HL-60/S4 (cell line): ENCODE data around the gene SPDL1.

ENCODE experiments used
- in situ Hi-C: fragments of 300-500 bp; cut with MboI; formaldehyde crosslinking; loops from 2 replicates; pipeline ENCODE4 v1.14.3; 2022; ENCODE audit warnings: low sequenced_read_pairs

SPDL1 gene

GRCh38 chr5:169583424-169584220 lies at the start of gene SPDL1:
TSS of gene SPDL1 (plus strand) at chr5:169583773. CDS start at chr5:169588417, 4,644 bp downstream.
- in situ Hi-C loops, result no loop called here

GRCh38 chr5:169534311-169534880 lies 49.2 kb upstream of the SPDL1 start:
- in situ Hi-C loops, result no loop called here

GRCh38 chr5:169534939-169535338 lies 48.6 kb upstream of the SPDL1 start:
- in situ Hi-C loops, result no loop called here

- in situ Hi-C loops, result no loop called here
These were observed 44.6 kb upstream of the SPDL1 start for GRCh38 chr5:169538944-169539343.

GRCh38 chr5:169542811-169543210 lies 40.8 kb upstream of the SPDL1 start:
- in situ Hi-C loops, result no loop called here

GRCh38 chr5:169544264-169544950 lies 39.2 kb upstream of the SPDL1 start:
- in situ Hi-C loops, result no loop called here

- in situ Hi-C loops, result no loop called here
These were observed 37.8 kb upstream of the SPDL1 start for GRCh38 chr5:169545762-169546161.

- in situ Hi-C loops, result no loop called here
These were observed 37.2 kb upstream of the SPDL1 start for GRCh38 chr5:169546346-169546745.

GRCh38 chr5:169547508-169547907 lies 36.1 kb upstream of the SPDL1 start:
- in situ Hi-C loops, result no loop called here

GRCh38 chr5:169548315-169548714 lies 35.3 kb upstream of the SPDL1 start:
- in situ Hi-C loops, result no loop called here

- in situ Hi-C loops, result no loop called here
These were observed 34.0 kb upstream of the SPDL1 start for GRCh38 chr5:169549453-169550100.

- in situ Hi-C loops, result no loop called here
These were observed 33.3 kb upstream of the SPDL1 start for GRCh38 chr5:169550227-169550626.

GRCh38 chr5:169551146-169551545 lies 32.4 kb upstream of the SPDL1 start:
- in situ Hi-C loops, result no loop called here

GRCh38 chr5:169551696-169552095 lies 31.9 kb upstream of the SPDL1 start:
- in situ Hi-C loops, result no loop called here

GRCh38 chr5:169554251-169554650 lies 29.3 kb upstream of the SPDL1 start:
- in situ Hi-C loops, result no loop called here

- in situ Hi-C loops, result no loop called here
These were observed 25.7 kb upstream of the SPDL1 start for GRCh38 chr5:169557838-169558237.

- in situ Hi-C loops, result no loop called here
These were observed 21.7 kb upstream of the SPDL1 start for GRCh38 chr5:169561893-169562292.

- in situ Hi-C loops, result no loop called here
These were observed 20.2 kb upstream of the SPDL1 start for GRCh38 chr5:169563369-169563768.

GRCh38 chr5:169566202-169566601 lies 17.4 kb upstream of the SPDL1 start:
- in situ Hi-C loops, result no loop called here

GRCh38 chr5:169567079-169567478 lies 16.5 kb upstream of the SPDL1 start:
- in situ Hi-C loops, result no loop called here

GRCh38 chr5:169569513-169569912 lies 14.1 kb upstream of the SPDL1 start:
- in situ Hi-C loops, result no loop called here
